Measurements from ENCODE around the gene UNC119.

The UNC119 gene

GRCh38 chr17:28544402-28545140 lies 7.9 kb downstream of the UNC119 start:
- no peak overlapping the region for H3K4me3 ChIP-seq (replicated peaks in 1 of 2; ENCODE audit: low read depth in 2 of 2, low read length in 2 of 2)
- TF ChIP-seq CTCF (IDR thresholded peaks at IDR 0.05; ENCODE audit: low read depth, low read length): no peak
- DNase-seq (ENCODE audit: low read depth in 2 of 2): no peak

DNA sequence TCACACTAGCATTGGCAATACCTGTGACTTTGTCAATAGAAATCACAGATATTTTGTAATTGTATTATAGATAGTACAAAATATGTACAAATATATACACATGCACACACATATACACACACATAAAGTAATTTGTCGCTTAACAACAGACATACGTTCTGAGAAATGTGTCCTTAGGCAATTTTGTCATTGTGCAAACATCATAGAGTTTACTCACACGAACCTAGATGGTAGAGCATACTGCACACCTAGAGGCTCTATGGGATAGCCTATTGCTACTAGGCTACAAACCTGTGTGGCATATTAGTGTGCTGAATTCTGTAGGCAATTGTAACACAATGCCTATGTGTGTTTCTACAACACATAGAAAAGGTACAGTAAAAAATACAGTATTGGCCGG lies 11.0 kb downstream of the UNC119 start:
- no peak for DNase-seq (ENCODE audit: low read depth in 2 of 2)
- no peak overlapping the region for H3K4me3 ChIP-seq (replicated peaks in 1 of 2; ENCODE audit: low read depth in 2 of 2, low read length in 2 of 2)
- no peak for TF ChIP-seq CTCF (IDR thresholded peaks at IDR 0.05; ENCODE audit: low read depth, low read length)

DNA sequence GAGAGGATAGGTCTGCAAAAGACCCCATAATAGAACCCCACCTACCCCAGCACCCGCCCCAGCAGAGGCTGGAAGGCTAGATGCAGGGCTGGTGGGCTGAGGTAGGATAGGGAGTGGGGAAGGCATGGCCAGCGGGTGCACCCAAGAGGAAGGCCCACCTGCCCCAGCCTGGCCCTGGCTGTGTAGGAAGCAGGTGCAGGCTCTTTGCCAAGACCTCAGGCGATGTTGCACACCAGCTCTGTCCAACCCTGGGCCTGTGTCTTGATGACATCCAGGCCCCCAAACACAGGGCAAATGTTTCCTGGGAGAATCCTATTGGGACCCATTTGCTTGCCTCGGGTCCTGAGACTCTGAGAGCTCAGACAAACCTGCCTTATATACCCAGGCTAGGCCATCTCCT lies 12.2 kb downstream of the UNC119 start:
- TF ChIP-seq CTCF (IDR thresholded peaks at IDR 0.05; ENCODE audit: low read depth, low read length): no peak
- DNase-seq (ENCODE audit: low read depth in 2 of 2): no peak
- no peak overlapping the region for H3K4me3 ChIP-seq (replicated peaks in 1 of 2; ENCODE audit: low read depth in 2 of 2, low read length in 2 of 2)

- no peak overlapping the region for H3K4me3 ChIP-seq (replicated peaks in 1 of 2; ENCODE audit: low read depth in 2 of 2, low read length in 2 of 2)
- no peak for DNase-seq (ENCODE audit: low read depth in 2 of 2)
- no peak for TF ChIP-seq CTCF (IDR thresholded peaks at IDR 0.05; ENCODE audit: low read depth, low read length)
These were observed 14.0 kb downstream of the UNC119 start for GRCh38 chr17:28538296-28538895.

- H3K4me3 ChIP-seq (replicated peaks in 1 of 2; ENCODE audit: low read depth in 2 of 2, low read length in 2 of 2): no peak overlapping the region
- DNase-seq (ENCODE audit: low read depth in 2 of 2): no peak
- TF ChIP-seq CTCF (IDR thresholded peaks at IDR 0.05; ENCODE audit: low read depth, low read length): no peak
These were observed 15.2 kb downstream of the UNC119 start for GRCh38 chr17:28537219-28537610.

GRCh38 chr17:28536532-28537218 lies 15.7 kb downstream of the UNC119 start:
- no peak for TF ChIP-seq CTCF (IDR thresholded peaks at IDR 0.05; ENCODE audit: low read depth, low read length)
- no peak for DNase-seq (ENCODE audit: low read depth in 2 of 2)
- no peak overlapping the region for H3K4me3 ChIP-seq (replicated peaks in 1 of 2; ENCODE audit: low read depth in 2 of 2, low read length in 2 of 2)
